GM19397 (cell line): ENCODE measurements around the gene CCDC170.
"Not testable (repeated sequence)": the region's sequence is repeated elsewhere in the genome, so short reads cannot be mapped to it uniquely, and the experiment has no call there.

Experiments used
- ATAC-seq: cut with Tn5 transposase; IDR thresholded peaks from one replicate; pipeline ENCODE4 v1.9.1; 2021; ENCODE audit warnings: mild to moderate bottlenecking, moderate library complexity; ENCODE audit not compliant: unreplicated experiment

Gene CCDC170, protein sequence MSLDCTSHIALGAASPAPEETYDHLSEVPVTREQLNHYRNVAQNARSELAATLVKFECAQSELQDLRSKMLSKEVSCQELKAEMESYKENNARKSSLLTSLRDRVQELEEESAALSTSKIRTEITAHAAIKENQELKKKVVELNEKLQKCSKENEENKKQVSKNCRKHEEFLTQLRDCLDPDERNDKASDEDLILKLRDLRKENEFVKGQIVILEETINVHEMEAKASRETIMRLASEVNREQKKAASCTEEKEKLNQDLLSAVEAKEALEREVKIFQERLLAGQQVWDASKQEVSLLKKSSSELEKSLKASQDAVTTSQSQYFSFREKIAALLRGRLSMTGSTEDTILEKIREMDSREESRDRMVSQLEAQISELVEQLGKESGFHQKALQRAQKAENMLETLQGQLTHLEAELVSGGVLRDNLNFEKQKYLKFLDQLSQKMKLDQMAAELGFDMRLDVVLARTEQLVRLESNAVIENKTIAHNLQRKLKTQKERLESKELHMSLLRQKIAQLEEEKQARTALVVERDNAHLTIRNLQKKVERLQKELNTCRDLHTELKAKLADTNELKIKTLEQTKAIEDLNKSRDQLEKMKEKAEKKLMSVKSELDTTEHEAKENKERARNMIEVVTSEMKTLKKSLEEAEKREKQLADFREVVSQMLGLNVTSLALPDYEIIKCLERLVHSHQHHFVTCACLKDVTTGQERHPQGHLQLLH

GRCh38 chr6:151493804-151494234 lies at the start of gene CCDC170:
CCDC170 (plus strand) TSS chr6:151494017; CDS start chr6:151494129, 112 bp downstream.
- ATAC-seq: no peak

- no peak for ATAC-seq
Measured at GRCh38 chr6:151445482-151445881, 48.3 kb upstream of the CCDC170 start.

DNA sequence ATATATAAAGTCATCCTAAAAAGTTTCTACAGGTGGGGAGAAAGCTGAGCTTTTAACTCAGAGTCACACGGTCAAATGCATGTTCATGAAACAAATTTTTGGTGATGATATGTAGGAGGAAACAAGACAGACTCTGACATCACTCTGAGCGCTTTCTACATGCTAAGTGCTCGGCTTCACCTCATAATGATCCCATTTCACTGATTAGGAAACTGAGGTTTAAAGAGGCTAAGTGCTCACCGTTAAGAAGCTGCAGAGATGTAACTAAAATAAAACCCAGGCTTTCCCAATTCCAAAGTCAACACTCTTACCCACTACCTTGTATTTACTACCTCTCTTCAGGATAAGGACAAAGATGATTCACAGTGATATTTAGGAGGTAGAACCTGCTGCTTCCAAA lies 46.6 kb upstream of the CCDC170 start:
- ATAC-seq: no peak

DNA sequence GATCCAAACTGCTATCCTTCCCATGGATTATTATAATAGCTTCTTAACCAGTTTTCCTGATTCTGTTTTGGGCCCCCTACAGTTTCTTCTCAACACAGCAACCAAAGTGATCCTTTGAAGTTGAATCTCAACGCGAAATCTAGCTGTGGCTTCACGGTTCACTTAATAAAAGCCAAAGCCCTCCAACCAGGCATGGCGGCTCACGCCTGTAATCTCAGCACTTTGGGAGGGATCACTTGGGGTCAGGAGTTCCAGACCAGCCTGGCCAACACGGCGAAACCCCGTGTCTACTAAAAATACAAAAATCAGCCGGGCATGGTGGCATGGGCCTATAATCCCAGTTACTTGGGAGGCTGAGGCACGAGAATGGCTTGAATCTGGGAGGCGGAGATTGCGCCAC lies 45.2 kb upstream of the CCDC170 start:
- no peak for ATAC-seq

DNA sequence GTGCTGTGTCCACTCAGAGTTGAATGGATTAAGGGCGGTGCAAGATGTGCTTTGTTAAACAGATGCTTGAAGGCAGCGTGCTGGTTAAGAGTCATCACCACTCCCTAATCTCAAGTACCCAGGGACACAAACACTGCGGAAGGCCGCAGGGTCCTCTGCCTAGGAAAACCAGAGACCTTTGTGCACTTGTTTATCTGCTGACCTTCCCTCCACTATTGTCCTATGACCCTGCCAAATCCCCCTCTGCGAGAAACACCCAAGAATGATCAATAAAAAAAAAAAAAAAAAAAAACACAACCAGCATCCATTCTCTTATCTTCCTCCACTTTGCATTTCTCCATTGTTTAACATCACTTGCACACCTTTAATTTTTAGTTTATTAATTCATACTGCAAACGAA lies 42.9 kb upstream of the CCDC170 start:
- not testable (repeated sequence) for ATAC-seq

- ATAC-seq: no peak
Measured at GRCh38 chr6:151451417-151451949, 42.3 kb upstream of the CCDC170 start.

GRCh38 chr6:151451950-151452749 lies 41.7 kb upstream of the CCDC170 start, which contains the start of gene RMND1:
RMND1 (minus strand) TSS chr6:151452126; CDS start chr6:151445811, 6,315 bp downstream.
- peak; percentile 97 for ATAC-seq

DNA sequence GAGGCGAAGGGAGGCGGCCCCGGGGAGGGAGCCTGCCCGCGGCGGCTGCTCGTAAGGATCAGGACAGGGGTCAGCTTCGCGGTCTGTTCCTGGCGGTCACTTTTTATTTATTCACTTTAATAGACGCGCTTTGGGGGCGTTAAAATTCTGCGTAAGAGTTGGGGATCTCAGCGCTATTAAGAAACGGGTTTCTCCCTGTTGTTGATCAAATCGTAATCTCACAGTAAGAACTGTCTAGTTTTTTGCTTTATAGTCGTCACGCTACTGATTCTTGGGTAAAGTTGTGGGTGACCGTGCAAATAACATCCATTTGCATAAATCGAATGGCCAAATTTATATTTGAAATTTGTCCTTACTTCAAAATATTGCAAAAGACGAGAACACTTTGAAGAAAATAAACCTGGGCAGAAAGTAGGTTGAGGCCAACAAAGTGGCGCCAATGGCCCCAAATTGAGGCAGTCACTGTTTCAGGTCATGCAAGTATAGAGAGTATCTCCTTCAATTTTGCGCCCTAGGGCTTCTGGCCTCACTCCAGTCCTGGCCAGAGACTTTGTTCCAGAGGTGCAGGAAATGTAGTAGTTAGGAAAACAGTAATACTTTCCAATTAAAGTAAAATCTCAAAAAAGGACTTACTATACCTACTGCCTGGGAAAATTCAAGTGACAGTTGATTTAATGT lies 40.9 kb upstream of the CCDC170 start:
- ATAC-seq: no peak

DNA sequence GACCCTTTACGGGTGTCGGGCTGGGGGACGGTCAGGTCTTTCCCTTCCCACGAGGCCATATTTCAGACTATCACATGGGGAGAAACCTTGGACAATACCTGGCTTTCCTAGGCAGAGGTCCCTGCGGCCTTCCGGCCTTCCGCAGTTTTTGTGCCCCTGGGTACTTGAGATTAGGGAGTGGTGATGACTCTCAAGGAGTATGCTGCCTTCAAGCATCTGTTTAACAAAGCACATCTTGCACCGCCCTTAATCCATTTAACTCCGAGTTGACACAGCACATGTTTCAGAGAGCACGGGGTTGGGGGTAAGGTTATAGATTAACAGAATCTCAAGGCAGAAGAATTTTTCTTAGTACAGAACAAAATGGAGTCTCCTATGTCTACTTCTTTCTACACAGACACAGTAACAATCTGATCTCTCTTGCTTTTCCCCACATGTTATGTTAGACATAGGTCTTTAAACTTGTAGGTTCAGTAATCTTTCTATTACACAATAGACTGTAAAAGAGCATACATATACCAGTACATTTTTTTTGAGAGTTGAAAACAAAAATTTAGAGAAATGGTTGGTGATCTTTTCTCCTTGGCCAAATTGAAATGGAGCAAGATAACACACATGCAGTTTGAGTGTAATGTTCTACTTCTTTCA lies 37.9 kb upstream of the CCDC170 start:
- ATAC-seq: not testable (repeated sequence)

DNA sequence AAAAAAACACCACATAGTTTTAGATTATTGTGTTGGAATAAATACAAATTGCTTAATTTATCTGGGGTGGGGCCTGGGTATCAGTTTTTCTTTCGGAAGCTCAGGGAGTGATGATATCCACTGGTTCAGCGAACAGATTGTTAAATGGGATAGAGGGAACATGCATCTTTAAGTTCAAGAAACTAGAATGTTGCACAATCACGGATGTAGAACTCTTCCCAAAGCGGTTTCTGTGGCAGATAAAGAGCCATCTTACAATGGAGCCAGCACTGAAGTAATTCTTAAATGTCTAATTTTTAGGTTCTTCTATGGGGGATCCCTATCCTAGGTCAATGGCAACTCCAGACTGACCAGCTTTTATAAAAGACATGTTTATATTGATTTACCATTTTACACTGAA lies 32.1 kb upstream of the CCDC170 start:
- no peak for ATAC-seq

GRCh38 chr6:151464702-151465101 lies 29.1 kb upstream of the CCDC170 start:
- no peak for ATAC-seq

- no peak for ATAC-seq
Measured at GRCh38 chr6:151475653-151476523, 17.9 kb upstream of the CCDC170 start.

GRCh38 chr6:151477726-151478125 lies 16.1 kb upstream of the CCDC170 start:
- no peak for ATAC-seq

- no peak for ATAC-seq
Measured at GRCh38 chr6:151478670-151479069, 15.1 kb upstream of the CCDC170 start.

- ATAC-seq: no peak
Measured at GRCh38 chr6:151481786-151482185, 12.0 kb upstream of the CCDC170 start.

DNA sequence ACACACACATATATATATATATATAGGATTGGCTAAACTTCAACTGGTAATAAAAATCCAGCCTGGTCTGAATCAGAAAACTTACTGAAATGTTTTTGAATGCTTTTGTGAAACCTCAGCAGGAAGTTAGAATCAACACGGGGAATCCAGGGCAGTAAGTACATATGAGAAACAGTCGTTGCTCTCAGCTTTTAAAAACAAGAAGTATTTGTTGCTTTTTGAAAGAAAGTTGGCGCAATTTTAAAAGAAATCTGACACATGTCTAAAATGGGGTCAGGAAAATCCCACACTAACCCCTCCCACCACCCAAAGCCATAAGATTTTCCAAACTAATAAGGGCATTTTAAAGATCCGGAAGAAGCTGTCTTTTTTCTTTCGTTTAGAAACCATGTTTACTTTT lies 11.5 kb upstream of the CCDC170 start:
- no peak for ATAC-seq

DNA sequence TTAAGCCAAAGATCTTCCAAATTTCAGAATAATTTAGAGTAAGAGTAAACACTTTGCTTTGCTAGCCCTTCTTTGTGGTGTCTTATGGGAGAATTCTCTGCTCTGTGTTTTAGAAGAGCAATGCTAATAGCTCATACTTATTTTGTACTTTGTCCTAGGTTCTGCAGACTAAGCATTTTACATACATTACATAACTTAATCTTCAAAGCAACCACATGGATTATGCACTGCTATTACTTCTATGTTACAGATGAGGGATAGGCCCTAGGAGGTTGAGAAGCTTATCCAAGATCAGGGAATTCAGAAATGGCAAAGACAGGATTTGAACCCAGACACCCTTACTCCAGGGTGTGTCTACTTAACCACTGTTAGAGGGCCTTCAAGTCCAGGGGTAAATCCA lies 9.8 kb upstream of the CCDC170 start:
- no peak for ATAC-seq

DNA sequence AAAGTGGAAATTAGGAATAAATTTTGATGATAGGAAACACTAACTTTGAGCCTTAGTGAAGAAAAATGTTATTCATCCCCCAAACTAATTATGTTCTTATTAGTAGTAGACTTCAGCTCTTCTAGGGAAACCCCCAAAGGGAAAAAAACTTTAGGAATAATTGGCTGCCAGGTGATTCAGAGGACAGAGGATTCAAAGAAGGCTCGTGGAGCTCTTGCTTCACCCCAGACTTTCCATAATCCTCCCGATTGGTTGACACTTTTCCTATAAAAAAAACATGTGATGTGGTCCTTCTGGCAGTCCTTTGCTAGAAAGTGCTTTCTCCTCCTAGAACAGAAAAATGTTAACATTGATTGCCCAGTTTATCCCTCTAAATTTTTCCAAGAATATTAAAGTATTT lies 5.6 kb upstream of the CCDC170 start:
- no peak for ATAC-seq

DNA sequence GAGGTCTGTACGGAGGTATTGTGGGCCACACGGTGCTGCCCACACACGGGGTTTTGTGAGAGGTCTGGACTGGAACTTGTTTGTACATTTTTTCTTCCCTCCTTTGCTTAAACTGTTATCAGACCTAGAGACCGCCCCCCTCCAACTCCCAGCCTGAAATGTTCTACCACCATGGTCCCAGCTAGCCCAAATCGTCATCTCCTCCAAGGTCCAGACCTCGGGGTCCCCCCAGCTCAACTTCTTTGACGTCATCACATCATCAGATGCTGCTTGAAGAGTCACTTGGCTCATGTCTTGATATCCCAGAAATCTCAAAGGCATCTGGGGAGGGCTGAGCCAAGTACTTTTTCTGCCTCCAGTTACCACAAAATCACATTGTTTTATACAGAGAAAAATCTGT lies 2.8 kb upstream of the CCDC170 start:
- no peak for ATAC-seq
